HCT116 (cell line): Measurements from ENCODE around the gene GSAP. TPM values are rescaled to one million over a fixed set of nuclear protein-coding genes. Genes with fewer than 3 reads are reported as not detected.

ENCODE experiments used
- ATAC-seq: fragments of 200-7000 bp; cut with Tn5 transposase; 2 replicates; pipeline ENCODE4 v1.9.1; 2020; ENCODE audit warnings: mild to moderate bottlenecking, moderate library complexity
- BruUV-seq: library from RNA; stranded (reverse); fragments of 400-500 nt; replicated peaks from 2 replicates; lab custom pipeline; 2021; lab: Mats Ljungman, UMichigan
- CTCF ChIA-PET: fragments of 300-600 bp; sonication (Branson Sonifier 250); formaldehyde crosslinking; loops from one replicate; lab custom pipeline; 2021; ENCODE audit warnings: antibody characterized with exemption; lab: Charles Lee
- POLR2A ChIA-PET: fragments of 300-600, 350-600 bp; sonication (Branson Sonifier 250); formaldehyde crosslinking; loops from one replicate; lab custom pipeline; 2021; ENCODE audit warnings: antibody characterized with exemption; lab: Charles Lee
- RAD21 ChIA-PET, 2 experiments: fragments of 300-600 bp; sonication (Branson Sonifier 250); formaldehyde crosslinking; loops; one replicate each; lab custom pipeline; 2023; ENCODE audit warnings: low total read pairs in 2 of 2; ENCODE audit not compliant: uncharacterized antibody in 2 of 2, unreplicated experiment in 2 of 2, low non-redundant PET in 1 of 2; lab: Charles Lee
- DNase-seq: peaks from one replicate; pipeline ENCODE4 v3.0.0-alpha.2; 2010; ENCODE audit warnings: low read depth, low spot score
- H2AFZ ChIP-seq: fragments of 200-600 bp; shearing (Covaris generic), sonication (generic); 2 replicates; pipeline ENCODE4 v1.6.1; 2017; ENCODE audit warnings: low read depth, mixed run types, mixed read lengths, antibody characterized with exemption, low read length; ENCODE audit not compliant: poor library complexity, severe bottlenecking
- H3K27ac ChIP-seq: 2 replicates; pipeline ENCODE4 v1.5.1; 2012; ENCODE audit warnings: low read depth, low read length
- H3K27me3 ChIP-seq: fragments of 200-600 bp; sonication (generic); 2 replicates; pipeline ENCODE4 v1.6.1; 2016; ENCODE audit warnings: mixed run types, low read length, mixed read lengths; ENCODE audit not compliant: insufficient read depth
- H3K36me3 ChIP-seq, 2 experiments: fragments of 200-500 bp in 1 of 2; fragments of 200-600 bp in 1 of 2; sonication (Bioruptor generic) in 1 of 2; sonication (generic) in 1 of 2; 2 replicates each; pipeline versions ENCODE4 v1.5.1 to v1.6.1; 2014 to 2016; ENCODE audit warnings: low read length in 2 of 2, inconsistent platforms in 1 of 2, mixed read lengths in 1 of 2, mixed run types in 1 of 2; ENCODE audit not compliant: insufficient read depth in 2 of 2, control insufficient read depth in 1 of 2
- H3K4me1 ChIP-seq, 2 experiments: fragments of 200-600 bp in 1 of 2; sonication (generic) in 1 of 2; 2 replicates each; pipeline versions ENCODE4 v1.5.1 to v1.6.1; 2012 to 2017; ENCODE audit warnings: low read length in 2 of 2, inconsistent platforms in 1 of 2, mild to moderate bottlenecking in 1 of 2, mixed read lengths in 1 of 2, mixed run types in 1 of 2, moderate library complexity in 1 of 2; ENCODE audit not compliant: insufficient read depth in 2 of 2, control insufficient read depth in 1 of 2
- H3K4me2 ChIP-seq: fragments of 200-600 bp; sonication (generic); 2 replicates; pipeline ENCODE4 v1.6.1; 2017; ENCODE audit warnings: mixed run types, low read length, mixed read lengths
- H3K4me3 ChIP-seq, 2 experiments: fragments of 200-600 bp in 1 of 2; sonication (generic) in 1 of 2; replicated peaks in 1 of 2; 2 replicates each; pipeline ENCODE4 v1.5.1; 2011 to 2016; ENCODE audit warnings: low read length in 2 of 2, control low read depth in 1 of 2, low read depth in 1 of 2, mild to moderate bottlenecking in 1 of 2, mixed read lengths in 1 of 2, mixed run types in 1 of 2
- H3K79me2 ChIP-seq: fragments of 200-600 bp; sonication (generic); 2 replicates; pipeline ENCODE4 v1.6.1; 2017; ENCODE audit warnings: mild to moderate bottlenecking, mixed run types, low read length, moderate library complexity, mixed read lengths; ENCODE audit not compliant: insufficient read depth
- H3K9ac ChIP-seq: fragments of 200-600 bp; sonication (generic); 2 replicates; pipeline ENCODE4 v1.6.1; 2016; ENCODE audit warnings: low read length, mixed read lengths
- H3K9me2 ChIP-seq: fragments of 200-600 bp; sonication (generic), shearing (Covaris generic); 2 replicates; pipeline ENCODE4 v1.6.1; 2017; ENCODE audit warnings: mixed run types, mild to moderate bottlenecking, moderate library complexity; ENCODE audit not compliant: insufficient read depth
- H3K9me3 ChIP-seq, 2 experiments: fragments of 200-500 bp in 1 of 2; fragments of 200-600 bp in 1 of 2; sonication (Bioruptor generic) in 1 of 2; sonication (generic) in 1 of 2; 2 replicates each; pipeline ENCODE4 v1.6.1; 2014 to 2017; ENCODE audit warnings: low read length in 2 of 2, mixed read lengths in 2 of 2, inconsistent platforms in 1 of 2, low read depth in 1 of 2, mild to moderate bottlenecking in 1 of 2, mixed run types in 1 of 2, moderate library complexity in 1 of 2; ENCODE audit not compliant: control insufficient read depth in 1 of 2, insufficient read depth in 1 of 2
- H4K20me1 ChIP-seq: fragments of 200-600 bp; sonication (generic), shearing (Covaris generic); 2 replicates; pipeline ENCODE4 v1.6.1; 2017; ENCODE audit warnings: mixed run types, mild to moderate bottlenecking, moderate library complexity; ENCODE audit not compliant: insufficient read depth
- CBX3 ChIP-seq: IDR thresholded peaks from 2 replicates; pipeline ENCODE4 v1.6.1; 2012; ENCODE audit warnings: low read depth
- CEBPB ChIP-seq: IDR thresholded peaks from 2 replicates; pipeline ENCODE4 v1.6.1; 2012; ENCODE audit warnings: low read depth
- EZH2phosphoT487 ChIP-seq: fragments of 200-600 bp; IDR thresholded peaks from 2 replicates; pipeline ENCODE4 v1.6.1; 2018; ENCODE audit warnings: antibody characterized with exemption, borderline replicate concordance
- FOSL1 ChIP-seq: IDR thresholded peaks from 2 replicates; pipeline ENCODE4 v1.6.1; 2012; ENCODE audit warnings: low read depth
- RAD21 ChIP-seq: IDR thresholded peaks from 2 replicates; pipeline ENCODE4 v1.6.1; 2012; ENCODE audit warnings: low read depth, mild to moderate bottlenecking
- SP1 ChIP-seq: IDR thresholded peaks from 2 replicates; pipeline ENCODE4 v1.6.1; 2012; ENCODE audit warnings: low read depth
- intact Hi-C: fragments of 100-400 bp; cut with micrococcal nuclease; formaldehyde crosslinking; loops from 2 replicates; pipeline ENCODE4 v1.10.0; 2022
- total RNA-seq: library from RNA; stranded (reverse); gene quantifications from one replicate; pipeline ENCODE4 v1.2.1, GENCODE V29; 2021; ENCODE audit not compliant: unreplicated experiment
- TF ChIP-seq, protein P1 (sequence below), 3 experiments: fragments of 200-600 bp in 1 of 3; sonication (generic) in 1 of 3; IDR thresholded peaks in 2 of 3; conservative IDR thresholded peaks in 1 of 3; 2 replicates each; pipeline ENCODE4 v1.5.1; 2012 to 2017; ENCODE audit warnings: low read depth in 2 of 3, low read length in 2 of 3, antibody characterized with exemption in 1 of 3, borderline replicate concordance in 1 of 3, control low read depth in 1 of 3, mild to moderate bottlenecking in 1 of 3, mixed read lengths in 1 of 3, mixed run types in 1 of 3, moderate library complexity in 1 of 3; ENCODE audit not compliant: insufficient read depth in 1 of 3
- TF ChIP-seq, protein P2 (sequence below): IDR thresholded peaks from 2 replicates; pipeline ENCODE4 v1.6.1; 2012; ENCODE audit warnings: low read depth

GSAP gene
- total RNA-seq, 1 experiment from 2014 or later, result not detected

DNA sequence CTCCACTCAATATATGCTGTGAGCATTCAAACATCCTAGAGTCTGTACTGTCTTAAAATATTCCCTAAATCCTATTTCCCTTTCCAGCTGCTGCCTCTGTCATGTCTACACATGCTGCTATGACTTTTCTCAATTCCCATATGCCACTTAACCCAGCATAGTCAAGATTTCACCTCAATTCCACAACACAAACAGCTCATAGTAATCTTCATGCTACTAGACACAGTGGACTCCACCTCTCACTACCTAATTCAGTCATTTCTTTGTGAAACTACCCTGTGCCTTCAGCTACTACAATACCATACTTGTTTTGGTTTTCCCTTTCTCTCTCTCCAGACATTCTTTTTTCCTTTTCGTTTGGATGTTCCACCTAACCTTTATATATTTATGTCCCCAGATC lies 45.5 kb downstream of the GSAP start (continued):
- TF ChIP-seq, protein P1, sequence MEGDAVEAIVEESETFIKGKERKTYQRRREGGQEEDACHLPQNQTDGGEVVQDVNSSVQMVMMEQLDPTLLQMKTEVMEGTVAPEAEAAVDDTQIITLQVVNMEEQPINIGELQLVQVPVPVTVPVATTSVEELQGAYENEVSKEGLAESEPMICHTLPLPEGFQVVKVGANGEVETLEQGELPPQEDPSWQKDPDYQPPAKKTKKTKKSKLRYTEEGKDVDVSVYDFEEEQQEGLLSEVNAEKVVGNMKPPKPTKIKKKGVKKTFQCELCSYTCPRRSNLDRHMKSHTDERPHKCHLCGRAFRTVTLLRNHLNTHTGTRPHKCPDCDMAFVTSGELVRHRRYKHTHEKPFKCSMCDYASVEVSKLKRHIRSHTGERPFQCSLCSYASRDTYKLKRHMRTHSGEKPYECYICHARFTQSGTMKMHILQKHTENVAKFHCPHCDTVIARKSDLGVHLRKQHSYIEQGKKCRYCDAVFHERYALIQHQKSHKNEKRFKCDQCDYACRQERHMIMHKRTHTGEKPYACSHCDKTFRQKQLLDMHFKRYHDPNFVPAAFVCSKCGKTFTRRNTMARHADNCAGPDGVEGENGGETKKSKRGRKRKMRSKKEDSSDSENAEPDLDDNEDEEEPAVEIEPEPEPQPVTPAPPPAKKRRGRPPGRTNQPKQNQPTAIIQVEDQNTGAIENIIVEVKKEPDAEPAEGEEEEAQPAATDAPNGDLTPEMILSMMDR (IDR thresholded peaks at IDR 0.05 in 2 of 3, conservative IDR thresholded peaks at IDR 0.05 in 1 of 3; ENCODE audit: borderline replicate concordance in 1 of 3, insufficient read depth in 1 of 3, low read depth in 2 of 3, low read length in 2 of 3), result no peak
- TF ChIP-seq SP1 (no peak), EZH2phosphoT487 (no peak)
- TF ChIP-seq, all 23 proteins: peak for 0

DNA sequence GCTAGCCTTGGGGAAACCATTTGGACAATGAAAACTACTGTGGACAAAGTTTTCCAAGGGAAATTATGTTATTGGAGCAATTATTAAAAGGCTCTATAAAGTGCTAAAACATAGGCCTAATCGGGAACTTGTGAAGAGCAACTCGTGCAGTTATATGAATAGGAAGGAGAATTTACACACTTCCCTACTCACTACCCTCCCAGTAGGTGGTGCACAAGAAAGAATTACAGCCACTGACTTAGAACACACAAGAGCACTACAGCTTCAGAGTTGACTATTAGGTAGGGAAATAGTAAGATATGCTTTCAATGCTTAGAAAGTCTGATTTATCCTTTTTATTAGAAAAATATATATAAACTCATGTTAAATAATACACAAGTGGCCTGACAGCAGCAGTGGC lies 47.2 kb downstream of the GSAP start:
- H2AFZ ChIP-seq, result no peak overlapping the region
- DNase-seq, result peak; percentile 4
- H3K4me3 ChIP-seq, result no peak overlapping the region
- H4K20me1 ChIP-seq, result no peaks in the 10 kb centered on the region
- no peak overlapping the region for H3K27ac ChIP-seq
- ChIA-PET CTCF (no interaction called here), POLR2A (no interaction called here), RAD21 (no interaction called here)
- peaks cover 0 to 4% of the 10 kb centered on the region in 2 experiments; a peak in 1 of 4 replicates for H3K9me3 ChIP-seq
- no TSS peak for BruUV-seq
- H3K36me3 ChIP-seq, result no peaks in the 10 kb centered on the region
- no peak overlapping the region for H3K4me2 ChIP-seq
- ATAC-seq, result peak; percentile 60
- no peaks in the 10 kb centered on the region for H3K4me1 ChIP-seq
- H3K27me3 ChIP-seq, result no peaks in the 10 kb centered on the region
- TF ChIP-seq RAD21 (peak; percentile 39; the same call in 1 of the 2 replicates), FOSL1 (no peak), CEBPB (no peak), CBX3 (no peak)
- TF ChIP-seq, protein P1 (IDR thresholded peaks at IDR 0.05 in 2 of 3, conservative IDR thresholded peaks at IDR 0.05 in 1 of 3; ENCODE audit: borderline replicate concordance in 1 of 3, insufficient read depth in 1 of 3, low read depth in 2 of 3, low read length in 2 of 3), result 0 out of 6 replicates have a peak, but pooled peaks have one; percentile 4 to 26 (median 10)
- TF ChIP-seq, protein P2, sequence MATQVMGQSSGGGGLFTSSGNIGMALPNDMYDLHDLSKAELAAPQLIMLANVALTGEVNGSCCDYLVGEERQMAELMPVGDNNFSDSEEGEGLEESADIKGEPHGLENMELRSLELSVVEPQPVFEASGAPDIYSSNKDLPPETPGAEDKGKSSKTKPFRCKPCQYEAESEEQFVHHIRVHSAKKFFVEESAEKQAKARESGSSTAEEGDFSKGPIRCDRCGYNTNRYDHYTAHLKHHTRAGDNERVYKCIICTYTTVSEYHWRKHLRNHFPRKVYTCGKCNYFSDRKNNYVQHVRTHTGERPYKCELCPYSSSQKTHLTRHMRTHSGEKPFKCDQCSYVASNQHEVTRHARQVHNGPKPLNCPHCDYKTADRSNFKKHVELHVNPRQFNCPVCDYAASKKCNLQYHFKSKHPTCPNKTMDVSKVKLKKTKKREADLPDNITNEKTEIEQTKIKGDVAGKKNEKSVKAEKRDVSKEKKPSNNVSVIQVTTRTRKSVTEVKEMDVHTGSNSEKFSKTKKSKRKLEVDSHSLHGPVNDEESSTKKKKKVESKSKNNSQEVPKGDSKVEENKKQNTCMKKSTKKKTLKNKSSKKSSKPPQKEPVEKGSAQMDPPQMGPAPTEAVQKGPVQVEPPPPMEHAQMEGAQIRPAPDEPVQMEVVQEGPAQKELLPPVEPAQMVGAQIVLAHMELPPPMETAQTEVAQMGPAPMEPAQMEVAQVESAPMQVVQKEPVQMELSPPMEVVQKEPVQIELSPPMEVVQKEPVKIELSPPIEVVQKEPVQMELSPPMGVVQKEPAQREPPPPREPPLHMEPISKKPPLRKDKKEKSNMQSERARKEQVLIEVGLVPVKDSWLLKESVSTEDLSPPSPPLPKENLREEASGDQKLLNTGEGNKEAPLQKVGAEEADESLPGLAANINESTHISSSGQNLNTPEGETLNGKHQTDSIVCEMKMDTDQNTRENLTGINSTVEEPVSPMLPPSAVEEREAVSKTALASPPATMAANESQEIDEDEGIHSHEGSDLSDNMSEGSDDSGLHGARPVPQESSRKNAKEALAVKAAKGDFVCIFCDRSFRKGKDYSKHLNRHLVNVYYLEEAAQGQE, result no peak
- no peaks in the 10 kb centered on the region for H3K79me2 ChIP-seq
- no peak overlapping the region for H3K9ac ChIP-seq
- H3K9me2 ChIP-seq, result no peaks in the 10 kb centered on the region
- intact Hi-C loops, result no loop called here
